Measurements from ENCODE around the gene CD163.

- no peak for TF ChIP-seq CTCF (IDR thresholded peaks at IDR 0.05)
- no peak for TF ChIP-seq POLR2A (IDR thresholded peaks at IDR 0.05)
- TF ChIP-seq POLR2AphosphoS5 (IDR thresholded peaks at IDR 0.05), result no peak
- TF ChIP-seq EP300 (IDR thresholded peaks at IDR 0.05), result no peak
Observed at GRCh38 chr12:7542046-7542445, 38.5 kb upstream of the CD163 start.

Data from stomach (tissue), 4 donors.